Activated B cell treated with CpG ODN at 0.5 μM for 24 hours (primary cell): ENCODE data around the gene BCAT1. TPM values are rescaled to one million over a fixed set of nuclear protein-coding genes. Genes with fewer than 3 reads are reported as not detected.

Source experiments
- ATAC-seq: fragments of 200-7000 bp; cut with Tn5 transposase; one replicate; pipeline ENCODE4 v1.10.0; 2021; ENCODE audit warnings: low read depth, mild to moderate bottlenecking, moderate library complexity
- CTCF ChIA-PET: fragments of 350-600 bp; sonication (Branson Sonifier 250); formaldehyde crosslinking; loops from one replicate; lab custom pipeline; 2021; ENCODE audit warnings: antibody characterized with exemption; lab: Charles Lee
- POLR2A ChIA-PET: fragments of 350-600 bp; sonication (Branson Sonifier 250); formaldehyde crosslinking; loops from one replicate; lab custom pipeline; 2021; ENCODE audit warnings: antibody characterized with exemption; lab: Charles Lee
- DNase-seq: peaks from one replicate; pipeline ENCODE4 v3.0.0; 2022
- H3K27ac Mint-ChIP-seq: one replicate; pipeline ENCODE4 v1.8.0; 2020; ENCODE audit warnings: mixed read lengths
- H3K27me3 Mint-ChIP-seq: one replicate; pipeline ENCODE4 v1.8.0; 2021; ENCODE audit warnings: mixed read lengths
- H3K36me3 Mint-ChIP-seq: one replicate; pipeline ENCODE4 v1.8.0; 2021; ENCODE audit warnings: low read depth, mixed read lengths
- H3K4me1 Mint-ChIP-seq: one replicate; pipeline ENCODE4 v1.8.0; 2021; ENCODE audit warnings: mixed read lengths
- H3K4me3 Mint-ChIP-seq: one replicate; pipeline ENCODE4 v1.8.0; 2020; ENCODE audit warnings: mild to moderate bottlenecking, mixed read lengths
- H3K9me3 Mint-ChIP-seq: one replicate; pipeline ENCODE4 v1.8.0; 2020; ENCODE audit warnings: mixed read lengths
- CTCF ChIP-seq: fragments of 200-600 bp; IDR thresholded peaks from one replicate; pipeline ENCODE4 v1.8.0; 2022; ENCODE audit warnings: antibody characterized with exemption, mild to moderate bottlenecking
- intact Hi-C: fragments of 100-400 bp; cut with micrococcal nuclease; formaldehyde crosslinking; loops from one replicate; pipeline ENCODE4 v1.15.1; 2024
- total RNA-seq: library from RNA; stranded (reverse); gene quantifications from 2 replicates; pipeline ENCODE4 v1.2.3, GENCODE V29; 2022

BCAT1 gene
- total RNA-seq, 1 donor from 2014 or later = 69.6 TPM

GRCh38 chr12:24838531-24838950, 110.4 kb downstream of the BCAT1 start:
- no peaks in the 10 kb centered on the region for H3K9me3 Mint-ChIP-seq
- no peaks in the 10 kb centered on the region for H3K27me3 Mint-ChIP-seq
- no peak for ATAC-seq
- peak overlapping the region; percentile 24 for H3K27ac Mint-ChIP-seq
- peaks cover 23% of the 10 kb centered on the region for H3K4me1 Mint-ChIP-seq
- peaks cover 8% of the 10 kb centered on the region for H3K36me3 Mint-ChIP-seq
- TF ChIP-seq CTCF = no peak
- POLR2A ChIA-PET = interaction anchor here (0.6 to 2.3 kb wide), 6 partner anchors 24 to 276 kb away, joined by 3 to 10 read pairs (median 6); no protein-coding TSS in a partner anchor
- no peak overlapping the region for H3K4me3 Mint-ChIP-seq
- no peak for DNase-seq
- intact Hi-C loops = loop anchor here (2.0 to 5.0 kb wide), 4 partner anchors 41 to 561 kb away; a partner anchor contains a TSS
- CTCF ChIA-PET = interaction anchor here (1.0 to 2.3 kb wide), 5 partner anchors 13 to 1634 kb away, joined by 3 to 7 read pairs (median 3); no protein-coding TSS in a partner anchor

GRCh38 chr12:24835377-24835776, 113.5 kb downstream of the BCAT1 start:
- POLR2A ChIA-PET = no interaction called here
- TF ChIP-seq CTCF = no peak

GRCh38 chr12:24833513-24833912, 115.4 kb downstream of the BCAT1 start:
- Mint-ChIP-seq H3K27me3 (no peaks in the 10 kb centered on the region), H3K4me3 (no peak overlapping the region), H3K36me3 (peaks cover 8% of the 10 kb centered on the region), H3K27ac (no peak overlapping the region), H3K9me3 (no peaks in the 10 kb centered on the region), H3K4me1 (peaks cover 8% of the 10 kb centered on the region)
- TF ChIP-seq CTCF = no peak
- ChIA-PET POLR2A (no interaction called here), CTCF (no interaction called here)
- DNase-seq = no peak
- intact Hi-C loops = no loop called here
- ATAC-seq = no peak

More at GRCh38 chr12:24835377-24835776, 113.5 kb downstream of the BCAT1 start:
- Mint-ChIP-seq H3K9me3 (no peaks in the 10 kb centered on the region), H3K27me3 (no peaks in the 10 kb centered on the region), H3K4me1 (peaks cover 23% of the 10 kb centered on the region), H3K36me3 (peaks cover 7% of the 10 kb centered on the region), H3K4me3 (no peak overlapping the region), H3K27ac (no peak overlapping the region)
- ATAC-seq = no peak
- DNase-seq = no peak
- CTCF ChIA-PET = interaction anchor here (0.8 to 1.7 kb wide), 8 partner anchors 42 to 1631 kb away, joined by 3 to 10 read pairs (median 5); no protein-coding TSS in a partner anchor
- intact Hi-C loops = loop anchor here (5.0 kb wide), 3 partner anchors 38 to 558 kb away; no protein-coding TSS in a partner anchor

GRCh38 chr12:24823808-24824515, 124.9 kb downstream of the BCAT1 start:
- POLR2A ChIA-PET = interaction anchor here (0.7 to 0.8 kb wide), 2 partner anchors 9 to 196 kb away, joined by 3 read pairs; no protein-coding TSS in a partner anchor
- peaks cover 14% of the 10 kb centered on the region for H3K36me3 Mint-ChIP-seq
- peak overlapping the region; percentile 50 for H3K4me3 Mint-ChIP-seq
- ATAC-seq (no peak), DNase-seq (no peak)
- no peak for TF ChIP-seq CTCF
- H3K9me3 Mint-ChIP-seq = no peaks in the 10 kb centered on the region
- intact Hi-C loops = no loop called here
- peak overlapping the region; percentile 78 for H3K27ac Mint-ChIP-seq
- no peaks in the 10 kb centered on the region for H3K27me3 Mint-ChIP-seq
- CTCF ChIA-PET = no interaction called here
- H3K4me1 Mint-ChIP-seq = peaks cover 47% of the 10 kb centered on the region
